DMS 273 (cell line): ENCODE data around the gene OSBPL6.

Experiments
- DNase-seq: peaks from one replicate; lab custom pipeline; 2025; ENCODE audit not compliant: unreplicated experiment; lab: John Stamatoyannopoulos, UW

OSBPL6 gene

GRCh38 chr2:178269438-178270224 lies 75.3 kb downstream of the OSBPL6 start:
- no peak for DNase-seq

GRCh38 chr2:178270338-178270737 lies 76.0 kb downstream of the OSBPL6 start:
- no peak for DNase-seq

GRCh38 chr2:178271094-178271493 lies 76.8 kb downstream of the OSBPL6 start:
- no peak for DNase-seq

- DNase-seq, result peak; percentile 43
These were observed 77.5 kb downstream of the OSBPL6 start for GRCh38 chr2:178271629-178272333.

- DNase-seq, result peak; percentile 50
These were observed 79.6 kb downstream of the OSBPL6 start for GRCh38 chr2:178273787-178274360.

- DNase-seq, result no peak
These were observed 81.3 kb downstream of the OSBPL6 start for GRCh38 chr2:178275600-178275999.

- peak; percentile 41 for DNase-seq
These were observed 83.5 kb downstream of the OSBPL6 start for GRCh38 chr2:178277741-178278197.

- no peak for DNase-seq
These were observed 84.8 kb downstream of the OSBPL6 start for GRCh38 chr2:178279142-178279541.

- no peak for DNase-seq
These were observed 85.3 kb downstream of the OSBPL6 start for GRCh38 chr2:178279636-178280035.

- peak; percentile 83 for DNase-seq
These were observed 86.0 kb downstream of the OSBPL6 start for GRCh38 chr2:178280244-178280852.

GRCh38 chr2:178282075-178282815 lies 87.9 kb downstream of the OSBPL6 start:
- peak; percentile 27 for DNase-seq

- no peak for DNase-seq
These were observed 89.1 kb downstream of the OSBPL6 start for GRCh38 chr2:178283341-178283918.

GRCh38 chr2:178284613-178285286 lies 90.4 kb downstream of the OSBPL6 start:
- no peak for DNase-seq

- no peak for DNase-seq
These were observed 90.9 kb downstream of the OSBPL6 start for GRCh38 chr2:178285287-178285615.

GRCh38 chr2:178286636-178287035 lies 92.3 kb downstream of the OSBPL6 start:
- no peak for DNase-seq

- no peak for DNase-seq
These were observed 93.5 kb downstream of the OSBPL6 start for GRCh38 chr2:178287652-178288344.

GRCh38 chr2:178291703-178292102 lies 97.4 kb downstream of the OSBPL6 start:
- DNase-seq, result no peak

- DNase-seq, result no peak
These were observed 98.3 kb downstream of the OSBPL6 start for GRCh38 chr2:178292586-178292985.

- no peak for DNase-seq
These were observed 100.8 kb downstream of the OSBPL6 start for GRCh38 chr2:178295115-178295514.
